ENCODE results near the gene PRICKLE2. TPM values are rescaled to one million over a fixed set of nuclear protein-coding genes. Genes with fewer than 3 reads are reported as not detected.

Gene PRICKLE2
- total RNA-seq, 4 donors from 2014 or later, result 71.8 to 99.9 (median 84.4) TPM

DNA sequence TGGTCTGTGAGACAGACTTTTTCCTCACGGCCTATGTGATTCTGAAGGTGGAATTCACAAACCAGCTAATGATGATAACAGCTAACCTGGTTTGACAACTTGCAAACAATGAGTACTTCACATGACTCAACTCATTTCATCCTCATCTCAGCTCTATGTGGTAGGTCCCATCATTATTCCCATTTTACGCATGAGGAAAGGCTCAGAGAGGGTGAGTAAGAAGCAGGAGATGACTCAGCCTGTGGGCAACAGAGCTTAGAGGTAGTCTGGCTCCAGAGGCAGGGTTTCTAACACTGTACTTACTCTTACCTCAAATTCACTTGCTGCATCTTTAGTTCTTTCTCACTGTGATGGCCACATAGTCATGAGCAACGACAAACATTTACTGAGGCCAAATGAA, 176.1 kb downstream of the PRICKLE2 start:
- Histone ChIP-seq H3K4me1 (peaks cover 0 to 1% (median 0%) of the 10 kb centered on the region in 4 donors), H3K9me3 (no peaks in the 10 kb centered on the region), H3K36me3 (no peaks in the 10 kb centered on the region), H3K27me3 (no peaks in the 10 kb centered on the region), H3K27ac (replicated peaks in 1 of 4) (no peak overlapping the region), H3K4me3 (no peak overlapping the region)
- intact Hi-C loops (cut with DNase I), result no loop called here
- no peak for DNase-seq (ENCODE audit: extremely low spot score)
- WGBS, result 74% methylated on average over 3 of the region's 3 CpGs
- no peak for TF ChIP-seq EP300 (IDR thresholded peaks at IDR 0.05)
- TF ChIP-seq, protein P1, sequence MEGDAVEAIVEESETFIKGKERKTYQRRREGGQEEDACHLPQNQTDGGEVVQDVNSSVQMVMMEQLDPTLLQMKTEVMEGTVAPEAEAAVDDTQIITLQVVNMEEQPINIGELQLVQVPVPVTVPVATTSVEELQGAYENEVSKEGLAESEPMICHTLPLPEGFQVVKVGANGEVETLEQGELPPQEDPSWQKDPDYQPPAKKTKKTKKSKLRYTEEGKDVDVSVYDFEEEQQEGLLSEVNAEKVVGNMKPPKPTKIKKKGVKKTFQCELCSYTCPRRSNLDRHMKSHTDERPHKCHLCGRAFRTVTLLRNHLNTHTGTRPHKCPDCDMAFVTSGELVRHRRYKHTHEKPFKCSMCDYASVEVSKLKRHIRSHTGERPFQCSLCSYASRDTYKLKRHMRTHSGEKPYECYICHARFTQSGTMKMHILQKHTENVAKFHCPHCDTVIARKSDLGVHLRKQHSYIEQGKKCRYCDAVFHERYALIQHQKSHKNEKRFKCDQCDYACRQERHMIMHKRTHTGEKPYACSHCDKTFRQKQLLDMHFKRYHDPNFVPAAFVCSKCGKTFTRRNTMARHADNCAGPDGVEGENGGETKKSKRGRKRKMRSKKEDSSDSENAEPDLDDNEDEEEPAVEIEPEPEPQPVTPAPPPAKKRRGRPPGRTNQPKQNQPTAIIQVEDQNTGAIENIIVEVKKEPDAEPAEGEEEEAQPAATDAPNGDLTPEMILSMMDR (IDR thresholded peaks at IDR 0.05), result no peak

DNA sequence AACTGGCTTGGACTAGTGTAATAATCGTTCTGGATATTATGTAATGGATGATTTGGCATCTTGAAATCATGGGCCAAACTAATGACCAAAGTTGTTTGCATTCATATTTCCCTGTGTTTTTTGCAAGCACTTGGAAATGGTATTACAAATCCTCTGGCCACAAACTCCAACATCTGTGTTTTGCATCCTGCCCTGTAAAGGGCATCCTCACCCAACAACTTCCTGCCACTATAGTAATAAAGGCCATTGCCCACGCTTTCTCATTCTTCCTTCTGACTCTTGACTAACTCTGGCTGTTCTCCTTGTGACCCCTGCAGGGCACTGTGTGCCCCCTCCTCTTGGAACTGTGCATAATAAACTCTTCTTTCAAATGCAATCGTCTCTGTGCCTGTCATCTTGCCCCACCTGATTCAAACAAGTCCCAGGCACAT, 176.6 kb downstream of the PRICKLE2 start:
- H3K27ac ChIP-seq (replicated peaks in 1 of 4), result no peak overlapping the region

DNA sequence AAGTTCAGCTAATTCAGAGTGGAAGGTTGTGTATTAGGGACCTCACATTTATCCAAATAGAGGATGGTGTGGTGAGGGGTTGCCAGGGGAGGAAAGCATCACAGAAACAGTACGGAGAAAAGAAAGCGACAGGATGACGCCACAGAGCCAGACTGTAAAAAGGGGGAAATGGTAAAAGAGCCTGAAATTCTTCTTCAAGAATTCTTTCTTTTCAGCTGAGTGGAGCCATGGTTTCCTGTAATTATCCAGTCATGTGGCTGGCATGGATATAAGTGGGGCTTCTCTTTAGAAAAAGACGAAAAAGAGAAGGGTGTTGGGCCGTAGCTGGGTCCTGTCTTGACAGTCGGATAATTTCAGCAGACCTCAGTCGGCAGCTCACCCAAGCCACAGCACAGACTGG, 177.5 kb downstream of the PRICKLE2 start:
- no peak for DNase-seq (ENCODE audit: extremely low spot score)
- Histone ChIP-seq H3K27me3 (no peaks in the 10 kb centered on the region), H3K27ac (replicated peaks in 1 of 4) (no peak overlapping the region), H3K9me3 (no peaks in the 10 kb centered on the region), H3K4me1 (no peaks in the 10 kb centered on the region), H3K4me3 (no peak overlapping the region), H3K36me3 (no peaks in the 10 kb centered on the region)
- TF ChIP-seq POLR2AphosphoS5 (IDR thresholded peaks at IDR 0.05) (no peak), EP300 (IDR thresholded peaks at IDR 0.05) (no peak), POLR2A (IDR thresholded peaks at IDR 0.05; ENCODE audit: low read depth) (no peak)
- TF ChIP-seq, protein P1 (IDR thresholded peaks at IDR 0.05), result no peak
- intact Hi-C loops (cut with DNase I), result no loop called here
- 83% methylated on average over 7 of the region's 7 CpGs for WGBS

More for the DNA sequence above, 176.6 kb downstream of the PRICKLE2 start:
- Histone ChIP-seq H3K9me3 (no peaks in the 10 kb centered on the region), H3K4me1 (no peaks in the 10 kb centered on the region), H3K36me3 (no peaks in the 10 kb centered on the region), H3K4me3 (no peak overlapping the region), H3K27me3 (no peaks in the 10 kb centered on the region)
- TF ChIP-seq, protein P1 (IDR thresholded peaks at IDR 0.05), result no peak
- 57% methylated on average over 3 of the region's 3 CpGs for WGBS
- intact Hi-C loops (cut with DNase I), result no loop called here
- no peak for DNase-seq (ENCODE audit: extremely low spot score)

DNA sequence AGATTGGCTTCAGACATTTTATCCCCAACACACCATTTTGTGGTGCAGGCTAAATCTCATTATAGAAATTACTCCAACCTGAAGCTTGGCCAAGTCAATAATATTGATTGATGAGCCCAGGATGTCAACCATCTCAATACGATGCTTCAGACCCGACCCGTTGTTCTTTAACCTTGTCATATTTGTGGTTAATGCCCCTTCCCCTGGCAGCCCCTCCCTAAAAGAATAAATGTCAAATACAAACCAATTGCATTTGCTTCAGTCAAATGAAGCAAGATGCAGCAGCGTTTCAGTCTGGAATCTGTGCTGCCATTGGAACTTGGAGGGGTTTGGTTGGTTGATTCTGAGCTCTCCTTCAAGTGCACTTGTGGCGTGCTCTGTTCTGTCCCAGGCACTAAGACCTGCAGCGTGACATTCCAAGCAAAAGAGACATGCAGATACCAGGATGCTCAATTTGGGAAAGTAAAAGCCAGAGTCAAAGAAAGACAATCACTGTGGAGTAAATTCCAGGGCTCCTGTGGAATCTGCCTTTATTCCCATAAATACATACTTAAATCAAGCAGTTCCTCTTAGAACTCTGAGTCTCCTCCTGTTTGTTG, 178.2 kb downstream of the PRICKLE2 start:
- H3K27me3 ChIP-seq, result no peaks in the 10 kb centered on the region
- H3K4me1 ChIP-seq, result no peaks in the 10 kb centered on the region
- TF ChIP-seq, protein P1 (IDR thresholded peaks at IDR 0.05), result no peak
- TF ChIP-seq POLR2AphosphoS5 (IDR thresholded peaks at IDR 0.05) (no peak), POLR2A (IDR thresholded peaks at IDR 0.05; ENCODE audit: low read depth) (no peak), EP300 (IDR thresholded peaks at IDR 0.05) (no peak)
- H3K27ac ChIP-seq (replicated peaks in 1 of 4), result no peak overlapping the region
- no peak for DNase-seq (ENCODE audit: extremely low spot score)
- H3K9me3 ChIP-seq, result no peaks in the 10 kb centered on the region
- intact Hi-C loops (cut with DNase I), result no loop called here
- WGBS, result 72% methylated on average over 6 of the region's 6 CpGs
- no peaks in the 10 kb centered on the region for H3K36me3 ChIP-seq
- H3K4me3 ChIP-seq, result no peak overlapping the region

DNA sequence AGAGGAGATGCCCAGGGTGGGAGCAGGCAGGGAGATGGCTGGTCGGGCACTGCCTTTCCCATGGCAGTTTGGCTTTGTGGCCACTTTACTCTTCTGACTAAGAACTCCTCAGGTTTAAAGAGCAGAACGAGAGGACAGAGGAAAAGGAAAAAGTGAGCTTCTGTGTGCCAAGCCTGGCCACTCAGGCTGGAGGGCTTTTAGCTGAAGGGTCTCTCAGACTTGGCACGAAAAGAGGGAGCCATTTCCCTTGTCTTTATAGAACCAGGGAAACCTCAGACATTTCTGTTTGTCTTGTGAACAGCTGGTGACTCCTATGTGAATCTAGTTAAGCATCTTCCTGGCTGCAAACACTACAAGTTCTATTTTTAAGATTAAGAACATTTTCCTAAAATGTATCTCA, 178.7 kb downstream of the PRICKLE2 start:
- no peaks in the 10 kb centered on the region for H3K27me3 ChIP-seq
- no peak overlapping the region for H3K27ac ChIP-seq (replicated peaks in 1 of 4)
- H3K4me3 ChIP-seq, result no peak overlapping the region
- H3K9me3 ChIP-seq, result no peaks in the 10 kb centered on the region
- DNase-seq (ENCODE audit: extremely low spot score), result no peak
- 85% methylated on average over 3 of the region's 3 CpGs for WGBS
- no peaks in the 10 kb centered on the region for H3K4me1 ChIP-seq
- intact Hi-C loops (cut with DNase I), result no loop called here
- H3K36me3 ChIP-seq, result no peaks in the 10 kb centered on the region
- TF ChIP-seq, protein P1 (IDR thresholded peaks at IDR 0.05), result no peak
- no peak for TF ChIP-seq POLR2AphosphoS5 (IDR thresholded peaks at IDR 0.05)
- TF ChIP-seq EP300 (IDR thresholded peaks at IDR 0.05), result no peak
- no peak for TF ChIP-seq POLR2A (IDR thresholded peaks at IDR 0.05; ENCODE audit: low read depth)

All from esophagus muscularis mucosa (tissue), 4 donors.